Mucosa of descending colon (tissue), 3 donors: ENCODE results near the gene EIF3I. TPM values are rescaled to one million over a fixed set of nuclear protein-coding genes. Genes with fewer than 3 reads are reported as not detected.

Experiments used
- ATAC-seq: fragments of 200-7000 bp; cut with Tn5 transposase; one replicate; pipeline ENCODE4 v1.9.1; 2020; ENCODE audit warnings: mild to moderate bottlenecking, moderate library complexity
- DNase-seq, 3 donors: peaks; one replicate each; pipeline ENCODE4 v3.0.0-alpha.2; 2020
- H3K36me3 ChIP-seq: fragments of 200-600 bp; one replicate; pipeline ENCODE4 v1.8.0; 2021; ENCODE audit warnings: low read depth, mild to moderate bottlenecking
- H3K4me1 ChIP-seq: fragments of 200-600 bp; one replicate; pipeline ENCODE4 v1.8.0; 2021; ENCODE audit warnings: low read depth, mild to moderate bottlenecking
- H3K4me3 ChIP-seq: fragments of 200-600 bp; one replicate; pipeline ENCODE4 v1.8.0; 2021; ENCODE audit warnings: mild to moderate bottlenecking
- H3K9me3 ChIP-seq: fragments of 200-600 bp; one replicate; pipeline ENCODE4 v1.8.0; 2021; ENCODE audit warnings: mild to moderate bottlenecking
- intact Hi-C, 2 donors: fragments of 100-400 bp; cut with DNase I in 1 of 2; cut with micrococcal nuclease in 1 of 2; formaldehyde crosslinking; loops; one replicate each; pipeline versions ENCODE4 v1.11.0 to v1.11.1; 2022; cut with DNase I, micrococcal nuclease
- total RNA-seq, 3 donors: library from RNA; stranded (reverse); fragmentation: NEBNext Ultra II Directional in 2 of 3; extraction: Animal tissue kit (Norgen Biotek cat#: 25700) in 2 of 3; gene quantifications; one replicate each; pipeline versions ENCODE4 v1.2.1 to v1.2.4, GENCODE V29; 2021 to 2023
- TF ChIP-seq, protein P1 (sequence below): fragments of 200-600 bp; IDR thresholded peaks from one replicate; pipeline ENCODE4 v1.8.0; 2022; ENCODE audit warnings: antibody characterized with exemption, mild to moderate bottlenecking
- donor health status: DM: no; HTN: no; CAD: no; lungs with moderate emphysema.
- donor health status: DM: no; HTN: no; CAD: no.
- donor health status: DM: no; HTN: yes; CAD: no.

EIF3I gene
- total RNA-seq, 3 donors from 2014 or later: 111 to 138 (median 115) TPM

DNA sequence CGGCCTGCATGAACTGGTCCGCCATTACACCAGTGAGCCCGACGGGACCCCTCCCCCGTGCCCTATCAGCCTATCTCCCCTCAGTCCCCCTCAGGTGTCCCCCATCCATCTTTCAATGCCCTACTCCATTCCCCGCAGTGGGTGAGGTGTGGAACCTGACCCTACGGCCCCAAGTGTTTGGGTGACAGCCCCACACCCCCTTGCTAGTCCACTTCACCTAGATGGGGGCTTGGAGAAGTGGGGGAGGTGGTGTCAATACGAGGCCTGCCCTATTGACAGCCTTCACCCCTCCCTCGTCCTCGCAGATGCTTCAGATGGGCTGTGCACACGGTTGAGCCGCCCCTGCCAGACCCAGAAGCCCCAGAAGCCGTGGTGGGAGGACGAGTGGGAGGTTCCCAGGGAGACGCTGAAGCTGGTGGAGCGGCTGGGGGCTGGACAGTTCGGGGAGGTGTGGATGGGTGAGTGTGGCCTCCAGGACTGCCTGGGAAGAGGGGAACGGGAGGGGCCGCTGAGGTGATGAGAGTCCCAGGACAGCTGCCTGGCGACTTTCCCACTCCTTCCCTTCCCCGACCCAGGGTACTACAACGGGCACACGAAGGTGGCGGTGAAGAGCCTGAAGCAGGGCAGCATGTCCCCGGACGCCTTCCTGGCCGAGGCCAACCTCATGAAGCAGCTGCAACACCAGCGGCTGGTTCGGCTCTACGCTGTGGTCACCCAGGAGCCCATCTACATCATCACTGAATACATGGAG, 54.0 kb downstream of the EIF3I start:
- Histone ChIP-seq H3K4me1 (peaks cover 4% of the 10 kb centered on the region), H3K36me3 (no peaks in the 10 kb centered on the region), H3K9me3 (no peaks in the 10 kb centered on the region), H3K4me3 (no peak overlapping the region)
- no peak for ATAC-seq
- TF ChIP-seq, protein P1, sequence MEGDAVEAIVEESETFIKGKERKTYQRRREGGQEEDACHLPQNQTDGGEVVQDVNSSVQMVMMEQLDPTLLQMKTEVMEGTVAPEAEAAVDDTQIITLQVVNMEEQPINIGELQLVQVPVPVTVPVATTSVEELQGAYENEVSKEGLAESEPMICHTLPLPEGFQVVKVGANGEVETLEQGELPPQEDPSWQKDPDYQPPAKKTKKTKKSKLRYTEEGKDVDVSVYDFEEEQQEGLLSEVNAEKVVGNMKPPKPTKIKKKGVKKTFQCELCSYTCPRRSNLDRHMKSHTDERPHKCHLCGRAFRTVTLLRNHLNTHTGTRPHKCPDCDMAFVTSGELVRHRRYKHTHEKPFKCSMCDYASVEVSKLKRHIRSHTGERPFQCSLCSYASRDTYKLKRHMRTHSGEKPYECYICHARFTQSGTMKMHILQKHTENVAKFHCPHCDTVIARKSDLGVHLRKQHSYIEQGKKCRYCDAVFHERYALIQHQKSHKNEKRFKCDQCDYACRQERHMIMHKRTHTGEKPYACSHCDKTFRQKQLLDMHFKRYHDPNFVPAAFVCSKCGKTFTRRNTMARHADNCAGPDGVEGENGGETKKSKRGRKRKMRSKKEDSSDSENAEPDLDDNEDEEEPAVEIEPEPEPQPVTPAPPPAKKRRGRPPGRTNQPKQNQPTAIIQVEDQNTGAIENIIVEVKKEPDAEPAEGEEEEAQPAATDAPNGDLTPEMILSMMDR: no peak
- no peak for DNase-seq
- intact Hi-C loops: no loop called here

Other genes starting within 250 kb of the EIF3I start
- gene KHDRBS1, start 208.5 kb upstream of the EIF3I start, total RNA-seq: 100 to 1,000 TPM in 1 of 3 donors, 10 to 100 TPM in 2; 85.2 to 127 (median 90.5) TPM
- gene TMEM39B, start 149.5 kb upstream of the EIF3I start, total RNA-seq: 10 to 100 TPM in 2 of 3 donors, 1 to 10 TPM in 1; 9.7 to 14.2 (median 12.2) TPM
- gene KPNA6, start 114.4 kb upstream of the EIF3I start, total RNA-seq: 10 to 100 TPM; 47.1 to 70.7 (median 50.1) TPM
- gene TXLNA, start 42.7 kb upstream of the EIF3I start, total RNA-seq: 10 to 100 TPM; 31.0 to 45.2 (median 39.3) TPM
- 1 to 10 TPM; 1.5 to 4.2 (median 3.2) TPM for gene CCDC28B, start 21.8 kb upstream of the EIF3I start, total RNA-seq
- 1 to 10 TPM; 1.1 to 2.2 (median 1.9) TPM for gene IQCC, start 16.7 kb upstream of the EIF3I start, total RNA-seq
- not detected for gene DCDC2B, start 13.3 kb upstream of the EIF3I start, total RNA-seq
- gene TMEM234, start 54 bp upstream of the EIF3I start, total RNA-seq: 10 to 100 TPM; 21.1 to 35.6 (median 28.0) TPM
- gene FAM167B, start 24.8 kb downstream of the EIF3I start, total RNA-seq: 1 to 10 TPM; 3.4 to 5.5 (median 5.5) TPM
- gene LCK, start 28.9 kb downstream of the EIF3I start, total RNA-seq: 1 to 10 TPM; 4.7 to 6.0 (median 5.9) TPM
- gene HDAC1, start 69.7 kb downstream of the EIF3I start, total RNA-seq: 100 to 1,000 TPM; 143 to 208 (median 203) TPM
- gene MARCKSL1, start 113.8 kb downstream of the EIF3I start, total RNA-seq: 100 to 1,000 TPM in 2 of 3 donors, 10 to 100 TPM in 1; 37.0 to 149 (median 140) TPM
- 10 to 100 TPM in 1 of 3 donors, 1 to 10 TPM in 2; 8.5 to 12.9 (median 9.2) TPM for gene FAM229A, start 140.1 kb downstream of the EIF3I start, total RNA-seq
- 1 to 10 TPM; 1.8 to 3.6 (median 2.3) TPM for gene TSSK3, start 140.1 kb downstream of the EIF3I start, total RNA-seq
- gene BSDC1, start 172.0 kb downstream of the EIF3I start, total RNA-seq: 10 to 100 TPM; 72.1 to 89.9 (median 73.1) TPM
- gene ZBTB8B, start 242.7 kb downstream of the EIF3I start, total RNA-seq: under 1 TPM in 1 of 3 donors, not detected in 2; 0.03 TPM